Hematopoietic multipotent progenitor cell treated with erythropoietin and hydrocortisone succinate and interleukin-3 and kit ligand, for 15 days (in vitro differentiated cells): Measurements from ENCODE around the gene EMX1.

ENCODE experiments used
- DNase-seq: peaks from one replicate; pipeline ENCODE4 v3.0.0-alpha.2; 2015; ENCODE audit warnings: low spot score

EMX1 gene

GRCh38 chr2:72925328-72925943, 8.1 kb downstream of the EMX1 start:
- no peak for DNase-seq

- no peak for DNase-seq
These were observed 9.0 kb downstream of the EMX1 start for GRCh38 chr2:72926368-72926767.

- no peak for DNase-seq
These were observed 9.6 kb downstream of the EMX1 start for GRCh38 chr2:72926811-72927465.

- no peak for DNase-seq
These were observed 10.6 kb downstream of the EMX1 start for GRCh38 chr2:72927619-72928550.

GRCh38 chr2:72929010-72929409, 11.7 kb downstream of the EMX1 start:
- DNase-seq, result no peak

GRCh38 chr2:72931280-72931910, 14.1 kb downstream of the EMX1 start:
- no peak for DNase-seq

- DNase-seq, result no peak
These were observed 14.9 kb downstream of the EMX1 start for GRCh38 chr2:72932045-72932740.

- no peak for DNase-seq
These were observed 15.5 kb downstream of the EMX1 start for GRCh38 chr2:72932805-72933204.

GRCh38 chr2:72933207-72933606, 15.9 kb downstream of the EMX1 start:
- DNase-seq, result no peak

GRCh38 chr2:72933646-72934151, 16.4 kb downstream of the EMX1 start:
- no peak for DNase-seq

GRCh38 chr2:72934683-72935610, 17.6 kb downstream of the EMX1 start:
- DNase-seq, result no peak

GRCh38 chr2:72935611-72935957, 18.3 kb downstream of the EMX1 start:
- DNase-seq, result no peak

GRCh38 chr2:72936660-72937355, 19.5 kb downstream of the EMX1 start:
- DNase-seq, result no peak

GRCh38 chr2:72937356-72937669, 20.0 kb downstream of the EMX1 start:
- DNase-seq, result no peak

- DNase-seq, result no peak
These were observed 21.1 kb downstream of the EMX1 start for GRCh38 chr2:72938455-72938854.

- no peak for DNase-seq
These were observed 23.0 kb downstream of the EMX1 start for GRCh38 chr2:72940361-72940760.

GRCh38 chr2:72940786-72941185, 23.5 kb downstream of the EMX1 start:
- DNase-seq, result no peak

GRCh38 chr2:72942293-72942692, 25.0 kb downstream of the EMX1 start:
- no peak for DNase-seq

GRCh38 chr2:72942881-72943418, 25.6 kb downstream of the EMX1 start:
- no peak for DNase-seq
